ENCODE measurements around the gene NOS1.
"Not testable (repeated sequence)": the region's sequence is repeated elsewhere in the genome, so short reads cannot be mapped to it uniquely, and the experiment has no call there.

Gene NOS1

GRCh38 chr12:117361347-117361751 lies at the start of gene NOS1:
TSS of gene NOS1 (minus strand) at chr12:117361626. CDS start at chr12:117331069, 30,557 bp downstream.
- DNase-seq (ENCODE audit: low read depth), result no peak

- no peak for DNase-seq (ENCODE audit: low read depth)
Observed at GRCh38 chr12:117409286-117409685, 47.9 kb upstream of the NOS1 start.

GRCh38 chr12:117408161-117408791 lies 46.9 kb upstream of the NOS1 start:
- DNase-seq (ENCODE audit: low read depth), result peak; percentile 21

- DNase-seq (ENCODE audit: low read depth), result no peak
Observed at GRCh38 chr12:117404940-117405339, 43.5 kb upstream of the NOS1 start.

- no peak for DNase-seq (ENCODE audit: low read depth)
Observed at GRCh38 chr12:117404203-117404853, 42.9 kb upstream of the NOS1 start.

- no peak for DNase-seq (ENCODE audit: low read depth)
Observed at GRCh38 chr12:117403586-117404139, 42.2 kb upstream of the NOS1 start.

DNA sequence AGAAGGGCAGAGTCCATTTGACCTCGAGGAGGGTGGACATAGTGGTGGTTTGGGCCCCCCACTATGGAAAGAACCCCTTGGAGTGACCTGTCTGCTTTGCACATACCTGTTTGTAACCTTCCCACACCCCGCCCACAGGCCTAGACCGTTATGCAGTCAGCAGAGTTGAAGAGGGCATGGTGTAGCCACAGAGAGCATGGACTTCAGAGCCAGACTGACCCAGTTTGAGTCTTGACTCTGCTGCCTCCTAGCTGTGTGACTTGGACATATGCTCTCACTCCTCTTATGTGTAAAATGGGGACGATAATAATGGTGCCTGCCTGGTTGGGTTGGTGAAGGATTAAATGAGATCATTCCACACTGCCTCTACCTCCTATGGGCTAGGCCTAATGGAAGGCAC lies 40.9 kb upstream of the NOS1 start:
- DNase-seq (ENCODE audit: low read depth), result no peak

DNA sequence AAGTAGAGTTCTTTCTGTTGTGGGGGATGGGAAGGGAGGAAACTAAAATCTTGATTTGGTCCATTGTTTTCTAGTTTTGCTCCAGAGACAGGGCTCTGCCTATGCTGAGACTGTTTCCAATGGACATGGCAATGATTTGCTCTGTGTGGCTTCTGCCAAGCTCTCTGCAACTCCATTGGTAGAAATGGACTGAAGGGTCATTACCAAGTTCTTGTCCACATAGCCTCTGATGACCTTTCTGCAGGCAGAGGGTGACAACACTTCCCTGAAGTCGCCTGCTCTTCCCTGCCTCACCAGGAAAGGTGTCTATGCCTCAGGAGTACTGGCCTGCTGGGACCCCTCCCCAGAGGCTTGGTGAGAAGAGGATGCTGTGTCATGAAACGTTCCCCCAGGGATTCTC lies 39.5 kb upstream of the NOS1 start:
- DNase-seq (ENCODE audit: low read depth), result no peak

DNA sequence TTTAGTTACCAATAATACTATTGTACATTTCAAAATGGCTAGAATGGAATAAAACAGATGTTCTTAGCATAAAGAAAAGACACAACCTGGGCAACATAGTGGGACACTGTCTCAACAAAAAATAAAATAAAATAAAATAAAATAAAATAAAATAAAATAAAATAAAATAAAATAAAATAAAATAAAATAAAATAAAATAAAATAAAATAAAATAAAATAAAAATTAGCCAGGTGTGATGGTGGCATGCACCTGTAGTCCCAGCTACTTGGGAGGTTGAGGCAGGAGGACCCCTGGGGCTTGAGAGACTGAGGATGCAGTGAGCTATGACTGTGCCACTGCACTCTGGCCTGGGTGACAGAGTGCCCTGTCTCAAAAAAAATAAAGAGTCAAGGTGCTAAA lies 37.1 kb upstream of the NOS1 start:
- not testable (repeated sequence) for DNase-seq (ENCODE audit: low read depth)

GRCh38 chr12:117395766-117396165 lies 34.3 kb upstream of the NOS1 start:
- no peak for DNase-seq (ENCODE audit: low read depth)

- no peak for DNase-seq (ENCODE audit: low read depth)
Observed at GRCh38 chr12:117394491-117394890, 33.1 kb upstream of the NOS1 start.

DNA sequence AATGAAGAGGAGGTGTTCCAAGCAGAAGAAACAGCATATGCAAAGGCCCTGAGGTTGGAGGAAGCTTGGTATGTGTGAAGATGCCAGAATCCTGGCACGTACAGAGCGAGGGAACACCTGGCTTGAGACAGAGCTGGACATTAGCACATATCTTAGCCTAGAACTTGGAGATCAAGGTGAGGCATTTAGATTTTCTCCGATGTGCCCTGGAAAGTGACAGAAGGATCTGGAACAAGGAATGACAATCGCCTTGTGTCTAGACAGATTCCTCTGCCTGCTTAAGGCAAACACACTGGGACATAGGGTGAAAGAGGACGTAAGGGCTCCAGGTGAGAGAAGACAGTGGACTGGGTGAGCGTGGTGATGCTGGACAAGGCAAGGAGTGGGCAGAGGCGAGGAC lies 32.2 kb upstream of the NOS1 start:
- no peak for DNase-seq (ENCODE audit: low read depth)

- DNase-seq (ENCODE audit: low read depth), result no peak
Observed at GRCh38 chr12:117390866-117391265, 29.4 kb upstream of the NOS1 start.

- DNase-seq (ENCODE audit: low read depth), result no peak
Observed at GRCh38 chr12:117388951-117389446, 27.6 kb upstream of the NOS1 start.

GRCh38 chr12:117387832-117388231 lies 26.4 kb upstream of the NOS1 start:
- DNase-seq (ENCODE audit: low read depth), result no peak

GRCh38 chr12:117384735-117385134 lies 23.3 kb upstream of the NOS1 start:
- DNase-seq (ENCODE audit: low read depth), result no peak

- no peak for DNase-seq (ENCODE audit: low read depth)
Observed at GRCh38 chr12:117380083-117380482, 18.7 kb upstream of the NOS1 start.

DNA sequence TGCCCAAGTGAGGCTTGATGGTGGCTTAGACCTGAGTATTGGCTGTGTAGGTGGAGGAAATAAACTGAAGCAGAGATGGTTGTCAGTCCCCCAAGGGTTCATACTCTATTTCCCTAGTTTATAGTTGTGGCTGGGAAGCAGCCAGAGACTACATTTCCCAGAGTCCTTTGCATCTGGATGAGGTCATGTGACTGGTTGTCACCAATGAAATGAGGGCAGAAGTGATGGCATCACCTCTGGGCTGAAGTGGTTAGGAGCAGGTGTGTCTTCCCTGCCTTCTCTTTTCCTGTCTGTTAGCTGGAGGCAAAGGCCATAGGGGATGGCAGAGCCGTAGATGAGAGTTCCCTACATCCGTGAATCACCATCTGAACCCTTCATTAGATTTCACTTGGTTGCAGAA lies 16.3 kb upstream of the NOS1 start:
- DNase-seq (ENCODE audit: low read depth), result no peak

- DNase-seq (ENCODE audit: low read depth), result no peak
Observed at GRCh38 chr12:117370588-117370987, 9.2 kb upstream of the NOS1 start.

- DNase-seq (ENCODE audit: low read depth), result not testable (repeated sequence)
Observed at GRCh38 chr12:117370000-117370399, 8.6 kb upstream of the NOS1 start.

DNA sequence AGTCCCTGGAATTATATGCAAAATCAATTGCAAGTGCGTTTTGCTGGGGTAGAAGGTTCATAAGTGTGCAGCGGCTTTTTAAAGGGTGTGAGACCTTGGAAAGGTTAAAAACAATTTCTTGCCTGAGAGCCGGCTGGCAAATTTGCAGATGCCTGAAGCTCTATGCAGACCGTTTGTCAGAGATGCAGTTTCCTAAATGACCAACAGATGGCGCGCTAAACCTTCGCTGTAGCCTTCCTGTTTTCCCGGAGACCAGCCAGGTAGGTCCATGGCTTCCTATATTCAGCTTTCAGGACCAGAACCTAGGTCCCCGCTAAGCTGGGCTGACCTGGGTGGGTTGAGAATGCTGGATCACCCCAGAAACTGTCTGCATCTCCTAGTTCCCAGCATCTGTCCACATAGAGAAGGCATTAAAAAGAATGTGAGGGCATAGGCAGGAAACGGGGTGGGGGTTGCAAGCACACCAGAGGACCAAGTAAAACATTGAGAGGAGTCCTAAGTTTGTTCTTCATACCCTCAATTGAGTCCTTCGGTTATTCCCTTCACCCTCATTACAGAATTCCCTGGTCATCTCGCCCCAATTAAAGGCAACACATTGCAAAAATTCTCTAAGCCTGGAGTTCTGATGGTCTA lies 5.7 kb upstream of the NOS1 start:
- DNase-seq (ENCODE audit: low read depth), result no peak

- DNase-seq (ENCODE audit: low read depth), result no peak
Observed at GRCh38 chr12:117365049-117365616, 3.7 kb upstream of the NOS1 start.
